Activated CD8-positive, alpha-beta memory T cell treated with anti-CD3 and anti-CD28 coated beads, Interleukin-2, amount 50 U/mL, for 4 hours (primary cell): ENCODE results near the gene BAK1.

Experiments used
- DNase-seq: peaks from one replicate; pipeline ENCODE4 v3.0.0-alpha.2; 2020

The BAK1 gene

GRCh38 chr6:33579828-33580714 is at the start of gene BAK1:
Gene BAK1 (minus strand): TSS chr6:33580276. CDS start chr6:33577604, 2,672 bp downstream.
- DNase-seq: peak; percentile 82

GRCh38 chr6:33628401-33628964 is 48.4 kb upstream of the BAK1 start:
- DNase-seq: no peak

GRCh38 chr6:33627876-33628275 is 47.8 kb upstream of the BAK1 start:
- DNase-seq: no peak

DNA sequence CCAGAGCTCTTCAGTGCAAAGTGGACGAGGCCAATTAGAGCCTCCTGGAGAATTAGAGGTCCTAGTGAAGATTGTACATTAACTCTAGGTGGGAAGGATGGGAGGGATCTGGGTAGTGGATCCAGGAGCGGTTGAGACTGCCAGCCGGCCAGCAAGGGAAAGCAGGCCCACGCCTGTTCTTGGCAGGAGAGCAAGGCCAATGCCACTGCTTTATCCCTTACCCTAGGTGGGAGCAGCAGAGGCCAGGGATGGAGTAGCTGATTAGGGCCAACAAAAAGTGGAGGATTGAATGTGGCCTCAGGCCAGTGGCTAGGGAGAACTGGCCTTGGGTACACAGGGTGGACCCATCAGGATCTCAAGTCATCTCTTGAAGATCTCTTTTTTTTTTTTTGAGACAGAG is 44.8 kb upstream of the BAK1 start:
- DNase-seq: no peak

GRCh38 chr6:33623895-33624381 is 43.9 kb upstream of the BAK1 start:
- no peak for DNase-seq

DNA sequence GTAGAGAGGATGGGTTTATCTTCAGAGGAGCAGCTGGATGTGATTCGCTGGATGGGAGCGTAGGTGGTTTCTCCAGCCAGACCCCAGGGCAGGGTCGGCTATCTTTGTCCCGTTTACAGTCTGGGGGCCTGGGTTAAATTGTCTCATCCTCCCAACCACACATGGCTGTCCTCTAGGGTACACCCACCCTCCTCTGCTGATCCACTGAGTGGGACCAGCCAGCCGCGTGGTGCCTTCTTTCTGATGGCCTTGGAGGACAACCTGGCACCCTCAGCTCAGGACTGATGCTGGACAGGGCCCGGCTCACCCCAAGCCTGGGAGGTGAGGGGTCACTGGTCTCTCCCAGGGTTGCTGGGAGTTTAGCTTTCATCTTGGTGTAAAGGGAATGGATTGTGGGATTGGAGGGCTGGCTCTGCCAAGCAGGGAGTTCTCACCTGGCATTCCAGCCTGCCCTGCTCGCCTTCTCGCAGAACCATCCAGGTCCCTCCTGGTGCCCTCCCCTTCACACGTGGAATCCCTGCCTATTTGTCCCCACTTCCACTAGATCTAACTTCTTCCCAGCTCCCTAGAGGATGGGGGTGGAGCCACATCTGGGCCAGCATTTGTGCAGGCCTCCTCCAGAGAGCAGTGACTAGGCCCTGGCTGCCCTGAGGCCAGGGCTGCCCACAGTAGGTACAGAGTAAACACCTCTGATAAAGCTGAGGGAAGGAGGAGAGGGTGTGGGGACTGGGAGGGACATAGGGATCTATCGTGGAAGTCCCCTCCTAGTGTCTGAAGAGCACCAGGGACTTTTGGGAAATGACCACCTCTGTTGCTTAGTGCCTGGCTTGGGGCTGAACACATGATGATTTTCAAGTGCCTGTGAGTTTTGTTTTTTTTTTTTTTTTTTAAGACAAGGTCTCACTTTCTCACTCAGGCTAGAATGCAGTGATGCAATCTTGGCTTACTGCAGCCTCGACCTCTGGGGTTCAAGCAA is 42.7 kb upstream of the BAK1 start:
- DNase-seq: no peak

DNA sequence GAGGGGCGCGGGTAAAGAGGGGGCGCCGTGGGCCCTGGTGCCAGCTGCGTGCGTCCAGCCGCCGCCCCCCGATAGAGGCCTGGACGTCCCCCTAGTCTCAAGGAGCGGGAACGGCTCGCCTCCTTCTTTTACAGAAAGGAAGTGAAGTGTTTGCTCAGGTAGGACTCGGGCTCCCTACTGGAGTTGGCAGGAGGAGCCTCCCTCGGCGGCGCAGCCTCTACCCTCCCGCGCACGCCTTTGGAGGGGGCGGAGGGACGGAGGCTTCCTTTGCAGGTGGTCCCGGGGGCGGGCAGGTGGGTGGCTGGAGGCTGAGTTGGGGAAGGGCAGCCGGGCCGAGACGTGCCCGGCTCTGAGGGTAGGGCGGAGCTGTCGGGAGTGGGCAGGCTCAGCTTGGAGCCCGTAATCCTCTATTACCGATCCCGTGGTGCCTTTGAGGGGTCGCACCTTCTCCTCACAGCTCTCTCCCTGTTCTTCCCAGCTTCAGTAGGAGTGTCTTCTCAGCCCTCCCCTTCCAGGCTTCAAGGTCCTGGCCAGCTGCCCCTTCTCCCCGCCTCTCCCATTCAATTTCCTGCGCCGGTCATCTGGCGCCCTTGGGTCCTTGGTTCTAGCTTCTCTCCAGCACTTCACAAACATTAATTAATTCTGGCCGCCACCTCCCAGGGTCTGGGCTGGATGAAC is 41.8 kb upstream of the BAK1 start:
- peak; percentile 60 for DNase-seq

- peak; percentile 70 for DNase-seq
Observed at GRCh38 chr6:33620856-33621710, 41.0 kb upstream of the BAK1 start, which contains the start of gene ITPR3. Gene ITPR3 (plus strand): TSS chr6:33621322. CDS start chr6:33621603, 281 bp downstream.

- DNase-seq: peak; percentile 36
Observed at GRCh38 chr6:33620158-33620855, 40.2 kb upstream of the BAK1 start.

- DNase-seq: no peak
Observed at GRCh38 chr6:33619166-33619840, 39.2 kb upstream of the BAK1 start.

GRCh38 chr6:33616913-33617312 is 36.8 kb upstream of the BAK1 start:
- no peak for DNase-seq

DNA sequence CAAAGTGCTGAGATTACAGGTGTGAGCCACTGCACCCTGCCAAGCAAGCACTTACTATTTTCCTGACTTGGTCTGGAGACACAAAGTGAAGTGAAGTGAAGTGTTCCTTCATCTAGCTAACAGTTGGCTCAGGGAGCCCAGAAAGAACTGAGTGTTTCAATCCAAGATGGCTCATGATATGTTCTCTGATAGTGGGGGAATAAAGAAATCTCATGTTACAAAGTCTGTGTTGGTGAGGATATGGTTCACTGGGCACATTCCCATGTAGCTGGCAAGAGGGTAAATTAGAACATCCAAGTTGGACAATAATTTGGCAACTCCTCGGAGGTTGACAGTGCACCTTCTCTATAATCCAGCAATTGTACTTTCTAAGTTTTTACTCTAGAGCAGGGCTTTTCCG is 36.0 kb upstream of the BAK1 start:
- no peak for DNase-seq

DNA sequence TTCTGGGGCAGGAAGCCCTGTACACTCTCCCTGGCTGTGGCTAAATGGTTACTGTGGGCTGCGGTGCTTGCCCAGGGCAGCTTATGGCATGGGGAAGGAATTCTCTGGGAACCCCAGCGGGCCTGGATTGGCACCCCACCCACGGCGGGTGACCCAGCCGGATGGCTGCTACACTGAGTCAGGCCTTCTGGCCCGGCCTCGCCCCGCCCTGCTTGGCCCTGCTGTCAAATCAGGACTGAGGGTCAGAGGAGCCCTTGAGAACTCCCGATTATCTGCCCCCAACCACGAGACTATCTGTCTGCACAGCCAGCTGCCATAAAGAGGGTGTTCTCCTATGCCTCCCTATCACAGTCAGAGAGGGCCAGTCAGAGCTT is 33.7 kb upstream of the BAK1 start:
- no peak for DNase-seq

DNA sequence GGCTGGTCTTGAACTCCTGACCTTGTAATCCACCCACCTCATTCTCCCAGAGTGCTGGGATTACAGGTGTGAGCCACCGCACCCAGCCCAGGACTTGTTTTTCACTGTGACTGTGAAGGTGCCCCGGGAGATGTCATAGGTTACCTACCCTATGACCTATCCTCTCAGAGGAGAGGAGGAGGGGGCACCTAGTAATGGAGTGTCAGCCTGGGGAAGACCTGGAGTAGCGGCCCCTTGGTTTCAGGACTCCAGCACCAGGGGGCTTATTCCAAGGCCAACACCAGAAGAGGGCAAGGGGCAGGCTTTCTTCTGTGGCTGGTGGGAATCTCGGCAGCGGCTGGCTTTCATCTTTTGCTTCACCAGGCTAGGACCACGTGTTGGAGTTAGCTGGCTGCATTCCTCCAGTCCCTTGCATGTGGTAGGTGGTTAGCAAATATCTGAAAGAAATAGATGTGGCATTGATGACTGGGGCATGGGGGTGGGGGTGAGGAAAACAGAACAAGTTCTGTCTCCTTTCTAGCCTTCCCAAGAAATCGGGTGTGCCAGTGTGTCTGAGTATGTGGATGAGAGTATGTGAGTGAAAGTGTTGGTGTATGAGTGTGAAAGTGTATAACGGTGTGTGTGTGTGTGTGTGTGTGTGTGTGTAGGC is 33.2 kb upstream of the BAK1 start:
- DNase-seq: no peak

DNA sequence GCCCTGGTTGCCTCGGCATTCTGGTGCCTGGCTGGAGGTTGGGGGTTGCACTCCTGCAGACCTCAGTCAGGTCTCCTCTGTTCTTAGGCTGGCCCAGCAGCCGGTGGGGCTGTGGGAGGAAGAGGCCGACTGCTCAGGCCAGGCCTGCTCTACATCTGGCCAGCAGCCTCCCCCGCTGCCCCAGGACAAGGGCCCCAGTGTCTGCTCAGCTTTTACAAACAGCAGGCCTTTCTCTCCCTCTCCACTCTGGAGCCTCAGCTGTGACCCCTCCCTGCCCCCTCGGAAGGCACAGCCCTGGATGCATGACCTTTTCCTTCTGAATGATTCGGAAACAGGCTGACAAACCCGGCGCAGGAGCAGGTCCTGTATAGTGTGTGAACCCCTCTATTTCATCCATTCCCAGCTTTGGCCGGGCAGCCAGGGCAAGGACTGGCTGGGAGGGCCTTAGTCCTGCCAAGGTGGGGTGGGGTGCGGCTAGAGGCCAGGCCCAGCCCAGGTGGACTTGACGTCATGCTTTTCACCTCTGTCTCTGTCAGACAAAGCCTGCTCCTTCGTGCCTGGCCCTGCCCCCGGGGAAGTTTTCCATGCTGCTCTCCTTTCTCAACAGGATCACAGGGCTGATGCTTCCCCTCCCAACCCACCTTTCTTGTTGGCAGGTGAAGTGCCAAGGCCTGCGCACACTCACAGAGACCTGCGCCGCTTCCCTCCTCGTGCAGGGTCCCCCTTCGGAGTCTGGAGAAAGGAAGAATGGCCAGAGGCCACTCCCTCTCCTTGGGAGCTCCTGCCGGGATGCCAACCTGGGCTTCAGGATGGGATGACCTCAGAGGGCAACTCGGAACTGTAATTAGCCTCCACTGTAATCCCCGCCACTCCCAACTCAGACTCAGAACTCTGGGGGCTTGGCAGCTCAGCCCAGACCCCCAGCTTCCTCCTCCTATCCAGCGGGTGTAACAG is 31.0 kb upstream of the BAK1 start:
- DNase-seq: no peak

- no peak for DNase-seq
Observed at GRCh38 chr6:33610067-33610466, 30.0 kb upstream of the BAK1 start.

- DNase-seq: no peak
Observed at GRCh38 chr6:33609528-33609927, 29.5 kb upstream of the BAK1 start.

- DNase-seq: no peak
Observed at GRCh38 chr6:33609019-33609418, 28.9 kb upstream of the BAK1 start.

DNA sequence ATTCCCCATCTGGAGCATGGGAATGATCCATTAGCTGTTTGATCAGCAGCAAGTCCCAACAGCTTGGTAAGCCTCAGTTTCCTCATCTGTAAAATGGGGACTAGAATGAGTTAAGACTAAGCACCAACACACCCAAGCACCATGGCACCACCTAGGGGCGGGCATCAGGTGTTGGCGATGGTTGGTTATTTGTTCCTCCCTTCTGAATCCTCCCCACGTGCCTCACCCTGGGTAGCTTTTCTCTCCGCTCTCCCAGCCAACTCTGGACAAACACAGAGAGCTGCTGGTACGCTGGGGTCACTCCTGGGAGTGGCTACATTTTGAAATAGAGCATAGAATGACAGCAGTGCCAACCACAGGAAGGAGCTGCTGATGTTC is 27.7 kb upstream of the BAK1 start:
- DNase-seq: no peak
